Natural killer cell (primary cell): ENCODE data around the gene BAHCC1. TPM values are rescaled to one million over a fixed set of nuclear protein-coding genes. Genes with fewer than 3 reads are reported as not detected.

Experiments
- ATAC-seq, 3 donors: fragments of 150-1000 bp in 2 of 3; fragments of 200-7000 bp in 1 of 3; cut with Tn5 transposase; 1 replicate in 1 of 3; 2 replicates in 2 of 3; pipeline ENCODE4 v1.10.0; 2021; ENCODE audit warnings: mild to moderate bottlenecking in 2 of 3, moderate library complexity in 2 of 3
- DNase-seq, 2 donors: peaks; one replicate each; pipeline versions ENCODE4 v3.0.0 to v3.0.0-alpha.2; 2013 to 2021; ENCODE audit warnings: mixed read lengths in 1 of 2
- H3K27ac ChIP-seq: one replicate; pipeline ENCODE4 v1.5.1; 2013; ENCODE audit warnings: mild to moderate bottlenecking, low read length
- H3K27me3 ChIP-seq: one replicate; pipeline ENCODE4 v1.6.1; 2013; ENCODE audit warnings: low read length; ENCODE audit not compliant: control insufficient read depth, insufficient read depth
- H3K36me3 ChIP-seq: one replicate; pipeline ENCODE4 v1.6.1; 2013; ENCODE audit warnings: low read length; ENCODE audit not compliant: control insufficient read depth, insufficient read depth
- H3K4me1 ChIP-seq: one replicate; pipeline ENCODE4 v1.6.1; 2013; ENCODE audit warnings: low read length; ENCODE audit not compliant: control insufficient read depth, insufficient read depth
- H3K4me3 ChIP-seq: one replicate; pipeline ENCODE4 v1.5.1; 2013; ENCODE audit warnings: low read length
- H3K9me3 ChIP-seq: one replicate; pipeline ENCODE4 v1.6.1; 2013; ENCODE audit warnings: low read length; ENCODE audit not compliant: control insufficient read depth, insufficient read depth
- H3K27ac Mint-ChIP-seq, 2 donors: one replicate each; pipeline ENCODE4 v1.8.0; 2022; ENCODE audit warnings: mild to moderate bottlenecking in 2 of 2, mixed read lengths in 2 of 2, moderate library complexity in 1 of 2
- H3K27me3 Mint-ChIP-seq, 2 donors: one replicate each; pipeline ENCODE4 v1.8.0; 2022; ENCODE audit warnings: low read depth in 2 of 2, mixed read lengths in 2 of 2
- H3K36me3 Mint-ChIP-seq: one replicate; pipeline ENCODE4 v1.8.0; 2022; ENCODE audit warnings: mixed read lengths
- H3K4me1 Mint-ChIP-seq, 2 donors: one replicate each; pipeline ENCODE4 v1.8.0; 2022; ENCODE audit warnings: mixed read lengths in 2 of 2
- H3K4me3 Mint-ChIP-seq: one replicate; pipeline ENCODE4 v1.8.0; 2022; ENCODE audit warnings: mild to moderate bottlenecking, moderate library complexity, mixed read lengths
- H3K9me3 Mint-ChIP-seq, 2 donors: one replicate each; pipeline ENCODE4 v1.8.0; 2022; ENCODE audit warnings: mixed read lengths in 2 of 2
- WGBS: methylation state at CpG from one replicate; pipeline ENCODE4 v1.1.7; 2013; ENCODE audit warnings: missing lambda C conversion rate; ENCODE audit not compliant: insufficient coverage; 5-methylcytosine and 5-hydroxymethylcytosine counted together
- intact Hi-C: fragments of 100-400 bp; cut with micrococcal nuclease; formaldehyde crosslinking; loops from one replicate; pipeline ENCODE4 v1.14.2; 2022
- total RNA-seq, 4 donors: library from RNA; stranded (reverse); fragments of 120-200 nt in 1 of 4; gene quantifications; one replicate each; pipeline versions ENCODE4 v1.2.3 to v1.2.4, GENCODE V29; 2013 to 2022
- TF ChIP-seq, protein P1 (sequence below): fragments of 200-600 bp; IDR thresholded peaks from one replicate; pipeline ENCODE4 v1.8.0; 2022; ENCODE audit warnings: antibody characterized with exemption

Gene BAHCC1
- total RNA-seq, 3 donors from 2014 or later (not counting 1 experiment from before 2014, with no cell fraction given), result 2.9 to 17.3 (median 5.7) TPM

DNA sequence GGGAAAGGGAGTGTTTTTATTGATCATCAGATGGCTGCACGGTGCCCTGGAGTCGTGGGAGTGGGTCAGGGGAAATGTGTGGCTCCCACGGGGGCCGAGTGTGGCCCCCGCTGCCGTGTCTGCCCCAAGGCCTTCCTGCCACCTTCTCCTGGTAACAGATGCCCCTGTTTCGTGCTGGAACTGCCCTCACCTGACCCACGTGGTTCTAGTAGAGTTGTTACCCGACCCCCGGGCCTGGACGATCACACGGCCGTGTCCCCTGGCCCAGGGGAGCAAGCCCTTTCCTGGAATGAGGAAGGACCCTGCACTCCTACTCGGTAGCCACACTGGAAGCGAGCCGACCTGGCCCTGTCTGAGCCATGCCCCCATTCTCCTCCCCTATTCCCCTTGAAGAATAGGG lies 79.7 kb downstream of the BAHCC1 start:
- H3K27ac Mint-ChIP-seq, result no peak overlapping the region
- TF ChIP-seq, protein P1, sequence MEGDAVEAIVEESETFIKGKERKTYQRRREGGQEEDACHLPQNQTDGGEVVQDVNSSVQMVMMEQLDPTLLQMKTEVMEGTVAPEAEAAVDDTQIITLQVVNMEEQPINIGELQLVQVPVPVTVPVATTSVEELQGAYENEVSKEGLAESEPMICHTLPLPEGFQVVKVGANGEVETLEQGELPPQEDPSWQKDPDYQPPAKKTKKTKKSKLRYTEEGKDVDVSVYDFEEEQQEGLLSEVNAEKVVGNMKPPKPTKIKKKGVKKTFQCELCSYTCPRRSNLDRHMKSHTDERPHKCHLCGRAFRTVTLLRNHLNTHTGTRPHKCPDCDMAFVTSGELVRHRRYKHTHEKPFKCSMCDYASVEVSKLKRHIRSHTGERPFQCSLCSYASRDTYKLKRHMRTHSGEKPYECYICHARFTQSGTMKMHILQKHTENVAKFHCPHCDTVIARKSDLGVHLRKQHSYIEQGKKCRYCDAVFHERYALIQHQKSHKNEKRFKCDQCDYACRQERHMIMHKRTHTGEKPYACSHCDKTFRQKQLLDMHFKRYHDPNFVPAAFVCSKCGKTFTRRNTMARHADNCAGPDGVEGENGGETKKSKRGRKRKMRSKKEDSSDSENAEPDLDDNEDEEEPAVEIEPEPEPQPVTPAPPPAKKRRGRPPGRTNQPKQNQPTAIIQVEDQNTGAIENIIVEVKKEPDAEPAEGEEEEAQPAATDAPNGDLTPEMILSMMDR, result no peak
- H3K9me3 ChIP-seq, result no peaks in the 10 kb centered on the region
- H3K27ac ChIP-seq, result no peak overlapping the region
- 87% methylated on average over 16 of the region's 16 CpGs for WGBS
- H3K4me1 Mint-ChIP-seq, result no peaks in the 10 kb centered on the region
- intact Hi-C loops, result no loop called here
- H3K27me3 ChIP-seq, result peaks cover 3% of the 10 kb centered on the region
- H3K4me1 ChIP-seq, result no peaks in the 10 kb centered on the region
- no peaks in the 10 kb centered on the region for H3K36me3 Mint-ChIP-seq
- no peak overlapping the region for H3K4me3 Mint-ChIP-seq
- H3K4me3 ChIP-seq, result no peak overlapping the region
- ATAC-seq (no peak), DNase-seq (no peak)
- no peaks in the 10 kb centered on the region for H3K36me3 ChIP-seq
- peaks cover 6 to 10% of the 10 kb centered on the region in 2 donors for H3K27me3 Mint-ChIP-seq
- H3K9me3 Mint-ChIP-seq, result no peaks in the 10 kb centered on the region

DNA sequence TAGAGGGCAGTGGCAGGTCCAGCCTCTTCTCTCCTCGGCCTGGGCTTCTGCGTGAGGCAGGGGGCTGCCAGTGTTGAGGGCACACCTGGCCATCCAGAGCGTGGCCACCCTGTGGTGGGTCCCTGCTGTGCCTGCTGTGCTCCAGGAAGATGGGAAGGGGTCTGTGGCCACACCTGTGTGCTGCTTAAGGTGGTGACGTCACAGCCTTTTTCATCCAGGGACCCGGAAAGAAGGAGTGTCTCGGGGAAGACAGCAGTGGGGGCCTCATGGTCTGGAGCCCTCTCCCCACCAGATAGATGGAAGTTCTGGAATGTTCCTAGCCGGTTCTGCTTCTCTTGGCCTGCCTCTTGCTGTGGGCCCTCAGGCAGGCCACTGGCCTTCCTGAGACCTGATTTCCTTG lies 80.8 kb downstream of the BAHCC1 start:
- ATAC-seq (no peak), DNase-seq (no peak)
- Mint-ChIP-seq H3K36me3 (no peaks in the 10 kb centered on the region), H3K27me3 (peaks cover 14 to 15% of the 10 kb centered on the region in 2 donors), H3K27ac (no peak overlapping the region), H3K4me3 (no peak overlapping the region), H3K9me3 (no peaks in the 10 kb centered on the region), H3K4me1 (no peaks in the 10 kb centered on the region)
- intact Hi-C loops, result no loop called here
- Histone ChIP-seq H3K36me3 (no peaks in the 10 kb centered on the region), H3K4me1 (peaks cover 5% of the 10 kb centered on the region), H3K27ac (no peak overlapping the region), H3K27me3 (peaks cover 14% of the 10 kb centered on the region), H3K9me3 (no peaks in the 10 kb centered on the region), H3K4me3 (no peak overlapping the region)
- 83% methylated on average over 7 of the region's 7 CpGs for WGBS
- TF ChIP-seq, protein P1, result no peak

DNA sequence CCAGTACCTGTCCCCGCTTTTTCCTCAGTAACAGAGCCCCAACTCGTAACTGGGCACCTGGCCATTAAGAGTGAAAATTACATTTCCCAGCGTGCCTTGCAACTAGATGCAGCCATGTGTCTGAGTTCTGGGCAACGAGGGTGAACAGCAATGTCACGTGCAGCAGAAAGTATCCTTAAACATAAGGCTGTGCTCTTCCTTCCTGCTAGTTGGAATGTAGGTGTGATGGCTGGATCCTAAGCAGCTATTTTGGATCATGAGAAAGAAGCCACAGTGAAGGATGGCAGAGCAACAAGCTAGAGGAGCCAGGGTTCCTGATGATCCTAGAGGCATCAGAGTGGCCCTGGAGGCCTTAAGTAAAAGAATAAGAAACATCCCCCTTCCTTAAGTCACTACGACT lies 81.4 kb downstream of the BAHCC1 start:
- WGBS, result 93% methylated on average over 6 of the region's 6 CpGs
- H3K4me1 ChIP-seq, result peaks cover 7% of the 10 kb centered on the region

DNA sequence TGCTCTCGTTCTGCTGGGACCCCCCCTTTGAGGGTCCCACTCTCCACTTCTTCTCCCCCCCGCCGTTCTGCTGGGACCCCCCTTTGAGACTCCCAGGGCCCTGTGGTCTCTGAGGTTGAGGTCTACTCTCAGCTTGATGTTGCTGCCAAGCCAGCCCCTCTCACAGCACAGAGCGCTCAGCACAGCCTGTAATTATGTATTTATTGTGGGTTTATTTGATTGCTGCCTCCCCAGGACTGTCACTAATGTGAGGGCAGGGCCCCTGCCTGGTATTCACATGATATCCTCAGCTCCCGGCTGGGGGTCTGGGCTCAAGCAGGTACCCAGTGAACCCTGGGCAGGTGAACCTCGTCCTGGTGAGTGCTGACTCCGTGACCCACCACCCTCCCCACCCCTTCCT lies 81.9 kb downstream of the BAHCC1 start:
- no peaks in the 10 kb centered on the region for H3K36me3 ChIP-seq
- Mint-ChIP-seq H3K27ac (no peak overlapping the region), H3K4me1 (peaks cover 4 to 5% of the 10 kb centered on the region in 2 donors), H3K27me3 (peaks cover 14 to 17% of the 10 kb centered on the region in 2 donors), H3K9me3 (no peaks in the 10 kb centered on the region), H3K4me3 (no peak overlapping the region), H3K36me3 (no peaks in the 10 kb centered on the region)
- H3K27me3 ChIP-seq, result peaks cover 20% of the 10 kb centered on the region
- H3K9me3 ChIP-seq, result no peaks in the 10 kb centered on the region
- peaks cover 12% of the 10 kb centered on the region for H3K4me1 ChIP-seq
- no peak for DNase-seq
- intact Hi-C loops, result no loop called here
- no peak for ATAC-seq
- TF ChIP-seq, protein P1, result no peak
- 68% methylated on average over 5 of the region's 7 CpGs for WGBS
- no peak overlapping the region for H3K27ac ChIP-seq
- H3K4me3 ChIP-seq, result no peak overlapping the region

More for the DNA sequence above, 81.4 kb downstream of the BAHCC1 start:
- TF ChIP-seq, protein P1, result no peak
- no peak overlapping the region for H3K4me3 Mint-ChIP-seq
- DNase-seq, result no peak
- H3K27ac Mint-ChIP-seq, result no peak overlapping the region
- H3K4me3 ChIP-seq, result no peak overlapping the region
- H3K36me3 Mint-ChIP-seq, result no peaks in the 10 kb centered on the region
- peaks cover 14 to 15% of the 10 kb centered on the region in 2 donors for H3K27me3 Mint-ChIP-seq
- H3K9me3 ChIP-seq, result no peaks in the 10 kb centered on the region
- H3K27me3 ChIP-seq, result peaks cover 14% of the 10 kb centered on the region
- H3K9me3 Mint-ChIP-seq, result no peaks in the 10 kb centered on the region
- H3K36me3 ChIP-seq, result no peaks in the 10 kb centered on the region
- intact Hi-C loops, result no loop called here
- no peak for ATAC-seq
- H3K27ac ChIP-seq, result no peak overlapping the region
- H3K4me1 Mint-ChIP-seq, result peaks cover 0 to under 1% of the 10 kb centered on the region in 2 donors
